SK-N-MC (cell line): ENCODE results near the gene ABCC1.
A peak's percentile ranks its signal among the peaks of the same experiment; 100 is the strongest.

Source experiments
- DNase-seq: peaks from one replicate; pipeline ENCODE4 v3.0.0-alpha.2; 2011; ENCODE audit warnings: low read depth, low spot score
- H3K27ac ChIP-seq: fragments of 200-600 bp; sonication (generic); 2 replicates; pipeline ENCODE4 v1.5.1; 2016; ENCODE audit warnings: mixed run types
- H3K36me3 ChIP-seq: fragments of 200-600 bp; sonication (generic); 2 replicates; pipeline ENCODE4 v1.6.1; 2017; ENCODE audit warnings: antibody characterized with exemption, low read length, mixed read lengths; ENCODE audit not compliant: insufficient read depth
- H3K4me3 ChIP-seq: fragments of 200-600 bp; sonication (generic); 2 replicates; pipeline ENCODE4 v1.5.1; 2016
- H3K9ac ChIP-seq: fragments of 200-600 bp; sonication (generic); 2 replicates; pipeline ENCODE4 v1.8.0; 2017; ENCODE audit warnings: mixed run types, mixed read lengths; ENCODE audit not compliant: insufficient read length
- H3K9me3 ChIP-seq: fragments of 200-600 bp; sonication (generic); 2 replicates; pipeline ENCODE4 v1.6.1; 2017; ENCODE audit warnings: low read depth, mild to moderate bottlenecking, antibody characterized with exemption, low read length, moderate library complexity, mixed read lengths
- EZH2 ChIP-seq: fragments of 200-600 bp; sonication (generic); IDR thresholded peaks from one replicate; pipeline ENCODE4 v1.6.1; 2017; ENCODE audit warnings: antibody characterized with exemption
- FOXP2 ChIP-seq: optimal IDR thresholded peaks from 2 replicates; pipeline ENCODE3; 2011; ENCODE audit warnings: mild to moderate bottlenecking, moderate library complexity; ENCODE audit not compliant: insufficient read depth; ENCODE audit errors: extremely low read length, control extremely low read depth
- POLR2AphosphoS5 ChIP-seq: IDR thresholded peaks from 2 replicates; pipeline ENCODE4 v1.6.1; 2012; ENCODE audit warnings: mild to moderate bottlenecking, low read depth, low read length, borderline replicate concordance

ABCC1 gene

GRCh38 chr16:16126896-16127295 is 177.5 kb downstream of the ABCC1 start:
- Histone ChIP-seq H3K36me3 (peaks cover 15% of the 10 kb centered on the region; the same call in 1 of the 2 replicates), H3K4me3 (no peak overlapping the region), H3K27ac (no peak overlapping the region), H3K9me3 (no peaks in the 10 kb centered on the region), H3K9ac (no peak overlapping the region)
- DNase-seq, result no peak
- TF ChIP-seq EZH2 (no peak), FOXP2 (no peak), POLR2AphosphoS5 (no peak)

GRCh38 chr16:16127469-16128116 is 178.2 kb downstream of the ABCC1 start:
- H3K27ac ChIP-seq, result no peak overlapping the region
- H3K9ac ChIP-seq, result no peak overlapping the region
- peaks cover 11% of the 10 kb centered on the region; the same call in 1 of the 2 replicates for H3K36me3 ChIP-seq
- peak; percentile 8 for DNase-seq
- no peak overlapping the region for H3K4me3 ChIP-seq
- H3K9me3 ChIP-seq, result no peaks in the 10 kb centered on the region
- no peak for TF ChIP-seq FOXP2
- TF ChIP-seq EZH2, result no peak
- TF ChIP-seq POLR2AphosphoS5, result no peak

- Histone ChIP-seq H3K4me3 (no peak overlapping the region), H3K36me3 (peaks cover 4% of the 10 kb centered on the region; the same call in 1 of the 2 replicates), H3K9ac (no peak overlapping the region), H3K27ac (no peak overlapping the region), H3K9me3 (no peaks in the 10 kb centered on the region)
- no peak for TF ChIP-seq EZH2
- no peak for TF ChIP-seq POLR2AphosphoS5
- TF ChIP-seq FOXP2, result no peak
- DNase-seq, result no peak
Observed at GRCh38 chr16:16131204-16131603, 181.8 kb downstream of the ABCC1 start.

- TF ChIP-seq FOXP2, result no peak
- no peak for TF ChIP-seq POLR2AphosphoS5
- TF ChIP-seq EZH2, result no peak
- H3K9ac ChIP-seq, result no peak overlapping the region
- peaks cover 9% of the 10 kb centered on the region; the same call in 1 of the 2 replicates for H3K36me3 ChIP-seq
- no peak overlapping the region for H3K27ac ChIP-seq
- no peak for DNase-seq
- no peaks in the 10 kb centered on the region for H3K9me3 ChIP-seq
- no peak overlapping the region for H3K4me3 ChIP-seq
Observed at GRCh38 chr16:16131659-16132058, 182.2 kb downstream of the ABCC1 start.

- TF ChIP-seq FOXP2, result no peak
- TF ChIP-seq EZH2, result no peak
- TF ChIP-seq POLR2AphosphoS5, result no peak
- Histone ChIP-seq H3K9ac (no peak overlapping the region), H3K27ac (no peak overlapping the region), H3K36me3 (peaks cover 26% of the 10 kb centered on the region; the same call in 1 of the 2 replicates), H3K9me3 (no peaks in the 10 kb centered on the region), H3K4me3 (no peak overlapping the region)
- DNase-seq, result no peak
Observed at GRCh38 chr16:16133943-16134604, 184.7 kb downstream of the ABCC1 start.

- TF ChIP-seq EZH2 (no peak), POLR2AphosphoS5 (no peak), FOXP2 (no peak)
- peaks cover 36% of the 10 kb centered on the region; the same call in 1 of the 2 replicates for H3K36me3 ChIP-seq
- no peak for DNase-seq
- no peak overlapping the region for H3K4me3 ChIP-seq
- H3K27ac ChIP-seq, result no peak overlapping the region
- H3K9me3 ChIP-seq, result no peaks in the 10 kb centered on the region
- H3K9ac ChIP-seq, result no peak overlapping the region
Observed at GRCh38 chr16:16136588-16136987, 187.2 kb downstream of the ABCC1 start.

- no peak for DNase-seq
- Histone ChIP-seq H3K27ac (no peak overlapping the region), H3K9ac (no peak overlapping the region), H3K4me3 (no peak overlapping the region), H3K9me3 (no peaks in the 10 kb centered on the region), H3K36me3 (peaks cover 32% of the 10 kb centered on the region; the same call in 1 of the 2 replicates)
- TF ChIP-seq FOXP2 (no peak), EZH2 (no peak), POLR2AphosphoS5 (no peak)
Observed at GRCh38 chr16:16137110-16137509, 187.7 kb downstream of the ABCC1 start.

GRCh38 chr16:16138034-16138635 is 188.7 kb downstream of the ABCC1 start:
- H3K9ac ChIP-seq, result no peak overlapping the region
- TF ChIP-seq POLR2AphosphoS5, result no peak
- TF ChIP-seq EZH2, result no peak
- no peak for TF ChIP-seq FOXP2
- no peaks in the 10 kb centered on the region for H3K9me3 ChIP-seq
- H3K4me3 ChIP-seq, result no peak overlapping the region
- H3K36me3 ChIP-seq, result peaks cover 35% of the 10 kb centered on the region; the same call in 1 of the 2 replicates
- H3K27ac ChIP-seq, result no peak overlapping the region
- no peak for DNase-seq

- no peaks in the 10 kb centered on the region for H3K9me3 ChIP-seq
- H3K27ac ChIP-seq, result no peak overlapping the region
- no peak for DNase-seq
- no peak overlapping the region for H3K4me3 ChIP-seq
- H3K36me3 ChIP-seq, result peaks cover 35% of the 10 kb centered on the region; the same call in 1 of the 2 replicates
- TF ChIP-seq EZH2, result no peak
- TF ChIP-seq POLR2AphosphoS5, result no peak
- TF ChIP-seq FOXP2, result no peak
- no peak overlapping the region for H3K9ac ChIP-seq
Observed at GRCh38 chr16:16139061-16139460, 189.6 kb downstream of the ABCC1 start.
